HepG2 (cell line): Measurements from ENCODE around the gene SLC12A3. TPM values are rescaled to one million over a fixed set of nuclear protein-coding genes. Genes with fewer than 3 reads are reported as not detected.

Experiments
- FIP1L1 ChIP-seq: fragments of 200-400 bp; formaldehyde crosslinking; IDR thresholded peaks from 2 replicates; pipeline ENCODE4 v1.6.1; 2018; ENCODE audit warnings: low read depth, mild to moderate bottlenecking, low read length, moderate library complexity, borderline replicate concordance; ENCODE audit not compliant: insufficient read depth
- GTF3A ChIP-seq: sonication (generic); formaldehyde crosslinking; conservative IDR thresholded peaks from 2 replicates; pipeline ENCODE4 v1.4.0; 2020; ENCODE audit warnings: mild to moderate bottlenecking, missing genetic modification reagents
- HOXA3 ChIP-seq: sonication (generic); formaldehyde crosslinking; IDR thresholded peaks from 2 replicates; pipeline ENCODE4 v1.5.0; 2020; ENCODE audit warnings: missing genetic modification reagents
- RFX3 ChIP-seq: IDR thresholded peaks from 2 replicates; pipeline ENCODE4 v1.6.1; 2016; ENCODE audit warnings: missing biosample characterization, missing genetic modification reagents
- ZBTB26 ChIP-seq: IDR thresholded peaks from 2 replicates; pipeline ENCODE4 v1.6.1; 2016; ENCODE audit warnings: missing compliant biosample characterization, missing genetic modification reagents, borderline replicate concordance
- ZBTB42 ChIP-seq: sonication (generic); formaldehyde crosslinking; IDR thresholded peaks from 2 replicates; pipeline ENCODE4 v1.5.0; 2020; ENCODE audit warnings: mild to moderate bottlenecking, missing genetic modification reagents
- ZBTB46 ChIP-seq: sonication (generic); formaldehyde crosslinking; IDR thresholded peaks from 2 replicates; pipeline ENCODE4 v1.4.0; 2020; ENCODE audit warnings: mild to moderate bottlenecking, missing genetic modification reagents, borderline replicate concordance
- ZNF24 ChIP-seq: fragments of 450-650 bp; IDR thresholded peaks from 2 replicates; pipeline ENCODE4 v1.6.1; 2017; ENCODE audit warnings: antibody characterized with exemption, mild to moderate bottlenecking
- ZNF766 ChIP-seq: sonication (generic); formaldehyde crosslinking; IDR thresholded peaks from 2 replicates; pipeline ENCODE4 v1.5.0; 2020; ENCODE audit warnings: missing genetic modification reagents, borderline replicate concordance
- ZNF839 ChIP-seq: sonication (generic); formaldehyde crosslinking; IDR thresholded peaks from 2 replicates; pipeline ENCODE4 v1.4.0; 2020; ENCODE audit warnings: missing genetic modification reagents, mild to moderate bottlenecking, borderline replicate concordance
- polyA plus RNA-seq, 8 experiments: library from polyadenylated mRNA; depleted of rRNA in 3 of 8; stranded (reverse) in 7 of 8; unstranded in 1 of 8; fragments of >200 nt; fragmentation: Illumina TruSeq in 4 of 8; extraction: Trizol in 4 of 8; gene quantifications; 2 replicates each; pipeline versions ENCODE4 v1.2.1 to v1.2.3, GENCODE V29; 2011 to 2016; ENCODE audit warnings: low read depth in 4 of 8, missing spikeins in 1 of 8, mixed read lengths in 1 of 8; ENCODE audit not compliant: insufficient read depth in 1 of 8
- total RNA-seq, 5 experiments: library from RNA; depleted of rRNA; stranded (reverse); fragments of >200 nt; fragmentation: Illumina TruSeq; extraction: Trizol; gene quantifications; 2 replicates each; pipeline ENCODE4 v1.2.3, GENCODE V29; 2016; ENCODE audit warnings: low read depth in 1 of 5
- TF ChIP-seq, protein P1 (sequence below): IDR thresholded peaks from 2 replicates; pipeline ENCODE4 v1.6.1; 2016; ENCODE audit warnings: low read depth, missing genetic modification reagents, missing compliant biosample characterization
- TF ChIP-seq, protein P2 (sequence below): sonication (generic); formaldehyde crosslinking; IDR thresholded peaks from 2 replicates; pipeline ENCODE4 v1.4.0; 2020; ENCODE audit warnings: missing genetic modification reagents
- TF ChIP-seq, protein P3 (sequence below): sonication (generic); formaldehyde crosslinking; IDR thresholded peaks from 2 replicates; pipeline ENCODE4 v1.5.0; 2020; ENCODE audit warnings: mild to moderate bottlenecking, missing genetic modification reagents
- TF ChIP-seq, protein P4 (sequence below): IDR thresholded peaks from 2 replicates; pipeline ENCODE4 v1.6.1; 2012; ENCODE audit warnings: inconsistent platforms

SLC12A3 gene
- total and polyA plus RNA-seq, 2 of the 13 experiments (the other 11 are each of a cell fraction or from before 2014, with no cell fraction given), result 6.2 TPM; not detected in 1

DNA sequence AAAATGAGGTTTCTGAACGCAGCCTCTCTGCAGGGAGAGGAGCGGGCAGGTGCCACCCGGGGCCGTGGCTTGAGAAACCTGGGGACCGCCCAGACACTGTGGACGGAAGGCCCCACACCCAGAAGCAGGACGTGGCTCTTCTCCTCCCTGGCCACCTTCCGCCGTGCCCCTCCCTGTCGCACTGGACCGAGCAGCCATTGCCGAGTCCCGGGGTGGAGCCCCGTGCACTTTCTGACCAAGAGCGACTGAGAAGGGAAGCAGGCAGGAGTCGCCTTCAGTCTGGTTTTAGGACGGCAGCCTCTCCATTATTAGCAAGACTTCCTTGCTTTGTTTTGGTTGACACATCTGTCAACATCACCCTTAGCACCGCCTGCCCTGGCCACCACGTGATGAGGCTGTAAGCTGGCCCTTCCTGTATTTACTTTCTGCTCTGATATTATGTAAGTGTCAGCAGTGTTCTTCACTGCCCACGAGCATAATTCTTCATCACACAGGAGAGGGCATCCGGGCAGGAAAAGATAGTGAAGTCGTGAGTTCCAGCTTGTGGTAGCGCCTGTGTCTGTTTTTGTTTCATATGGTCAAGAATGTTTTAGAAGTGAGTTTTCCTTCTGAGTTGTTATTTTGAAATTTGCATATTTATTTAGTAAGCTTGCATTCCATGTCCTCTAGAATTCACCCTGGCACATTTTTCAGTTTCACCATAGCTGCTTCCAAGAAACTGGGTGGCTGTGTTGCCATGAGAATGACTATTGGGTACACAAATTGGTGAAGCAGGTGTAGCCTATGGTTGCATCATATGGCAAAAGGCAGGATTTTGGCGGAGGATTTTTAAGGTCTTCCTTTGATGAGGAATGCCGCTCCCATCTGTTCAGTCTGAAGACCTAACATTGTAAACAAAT lies 68.0 kb downstream of the SLC12A3 start (continued):
- TF ChIP-seq, protein P1, sequence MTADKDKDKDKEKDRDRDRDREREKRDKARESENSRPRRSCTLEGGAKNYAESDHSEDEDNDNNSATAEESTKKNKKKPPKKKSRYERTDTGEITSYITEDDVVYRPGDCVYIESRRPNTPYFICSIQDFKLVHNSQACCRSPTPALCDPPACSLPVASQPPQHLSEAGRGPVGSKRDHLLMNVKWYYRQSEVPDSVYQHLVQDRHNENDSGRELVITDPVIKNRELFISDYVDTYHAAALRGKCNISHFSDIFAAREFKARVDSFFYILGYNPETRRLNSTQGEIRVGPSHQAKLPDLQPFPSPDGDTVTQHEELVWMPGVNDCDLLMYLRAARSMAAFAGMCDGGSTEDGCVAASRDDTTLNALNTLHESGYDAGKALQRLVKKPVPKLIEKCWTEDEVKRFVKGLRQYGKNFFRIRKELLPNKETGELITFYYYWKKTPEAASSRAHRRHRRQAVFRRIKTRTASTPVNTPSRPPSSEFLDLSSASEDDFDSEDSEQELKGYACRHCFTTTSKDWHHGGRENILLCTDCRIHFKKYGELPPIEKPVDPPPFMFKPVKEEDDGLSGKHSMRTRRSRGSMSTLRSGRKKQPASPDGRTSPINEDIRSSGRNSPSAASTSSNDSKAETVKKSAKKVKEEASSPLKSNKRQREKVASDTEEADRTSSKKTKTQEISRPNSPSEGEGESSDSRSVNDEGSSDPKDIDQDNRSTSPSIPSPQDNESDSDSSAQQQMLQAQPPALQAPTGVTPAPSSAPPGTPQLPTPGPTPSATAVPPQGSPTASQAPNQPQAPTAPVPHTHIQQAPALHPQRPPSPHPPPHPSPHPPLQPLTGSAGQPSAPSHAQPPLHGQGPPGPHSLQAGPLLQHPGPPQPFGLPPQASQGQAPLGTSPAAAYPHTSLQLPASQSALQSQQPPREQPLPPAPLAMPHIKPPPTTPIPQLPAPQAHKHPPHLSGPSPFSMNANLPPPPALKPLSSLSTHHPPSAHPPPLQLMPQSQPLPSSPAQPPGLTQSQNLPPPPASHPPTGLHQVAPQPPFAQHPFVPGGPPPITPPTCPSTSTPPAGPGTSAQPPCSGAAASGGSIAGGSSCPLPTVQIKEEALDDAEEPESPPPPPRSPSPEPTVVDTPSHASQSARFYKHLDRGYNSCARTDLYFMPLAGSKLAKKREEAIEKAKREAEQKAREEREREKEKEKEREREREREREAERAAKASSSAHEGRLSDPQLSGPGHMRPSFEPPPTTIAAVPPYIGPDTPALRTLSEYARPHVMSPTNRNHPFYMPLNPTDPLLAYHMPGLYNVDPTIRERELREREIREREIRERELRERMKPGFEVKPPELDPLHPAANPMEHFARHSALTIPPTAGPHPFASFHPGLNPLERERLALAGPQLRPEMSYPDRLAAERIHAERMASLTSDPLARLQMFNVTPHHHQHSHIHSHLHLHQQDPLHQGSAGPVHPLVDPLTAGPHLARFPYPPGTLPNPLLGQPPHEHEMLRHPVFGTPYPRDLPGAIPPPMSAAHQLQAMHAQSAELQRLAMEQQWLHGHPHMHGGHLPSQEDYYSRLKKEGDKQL (CRISPR knock-in tag), result 0 out of 2 replicates have a peak, but pooled peaks have one; percentile 41
- TF ChIP-seq RFX3 (CRISPR knock-in tag) (0 out of 2 replicates have a peak, but pooled peaks have one; percentile 3), ZNF839 (CRISPR knock-in tag) (no peak), ZBTB26 (CRISPR knock-in tag) (no peak; the same call in 1 of the 2 replicates), ZBTB42 (CRISPR knock-in tag) (0 out of 2 replicates have a peak, but pooled peaks have one; percentile 27), ZBTB46 (CRISPR knock-in tag) (no peak), HOXA3 (CRISPR knock-in tag) (peak; percentile 61; the same call in 1 of the 2 replicates), FIP1L1 (no peak), ZNF766 (CRISPR knock-in tag) (no peak), ZNF24 (no peak; the same call in 1 of the 2 replicates), GTF3A (CRISPR knock-in tag) (no peak)
- TF ChIP-seq, protein P2, sequence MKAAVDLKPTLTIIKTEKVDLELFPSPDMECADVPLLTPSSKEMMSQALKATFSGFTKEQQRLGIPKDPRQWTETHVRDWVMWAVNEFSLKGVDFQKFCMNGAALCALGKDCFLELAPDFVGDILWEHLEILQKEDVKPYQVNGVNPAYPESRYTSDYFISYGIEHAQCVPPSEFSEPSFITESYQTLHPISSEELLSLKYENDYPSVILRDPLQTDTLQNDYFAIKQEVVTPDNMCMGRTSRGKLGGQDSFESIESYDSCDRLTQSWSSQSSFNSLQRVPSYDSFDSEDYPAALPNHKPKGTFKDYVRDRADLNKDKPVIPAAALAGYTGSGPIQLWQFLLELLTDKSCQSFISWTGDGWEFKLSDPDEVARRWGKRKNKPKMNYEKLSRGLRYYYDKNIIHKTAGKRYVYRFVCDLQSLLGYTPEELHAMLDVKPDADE, result no peak
- TF ChIP-seq, protein P3, sequence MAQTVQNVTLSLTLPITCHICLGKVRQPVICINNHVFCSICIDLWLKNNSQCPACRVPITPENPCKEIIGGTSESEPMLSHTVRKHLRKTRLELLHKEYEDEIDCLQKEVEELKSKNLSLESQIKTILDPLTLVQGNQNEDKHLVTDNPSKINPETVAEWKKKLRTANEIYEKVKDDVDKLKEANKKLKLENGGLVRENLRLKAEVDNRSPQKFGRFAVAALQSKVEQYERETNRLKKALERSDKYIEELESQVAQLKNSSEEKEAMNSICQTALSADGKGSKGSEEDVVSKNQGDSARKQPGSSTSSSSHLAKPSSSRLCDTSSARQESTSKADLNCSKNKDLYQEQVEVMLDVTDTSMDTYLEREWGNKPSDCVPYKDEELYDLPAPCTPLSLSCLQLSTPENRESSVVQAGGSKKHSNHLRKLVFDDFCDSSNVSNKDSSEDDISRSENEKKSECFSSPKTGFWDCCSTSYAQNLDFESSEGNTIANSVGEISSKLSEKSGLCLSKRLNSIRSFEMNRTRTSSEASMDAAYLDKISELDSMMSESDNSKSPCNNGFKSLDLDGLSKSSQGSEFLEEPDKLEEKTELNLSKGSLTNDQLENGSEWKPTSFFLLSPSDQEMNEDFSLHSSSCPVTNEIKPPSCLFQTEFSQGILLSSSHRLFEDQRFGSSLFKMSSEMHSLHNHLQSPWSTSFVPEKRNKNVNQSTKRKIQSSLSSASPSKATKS (CRISPR knock-in tag), result no peak; the same call in 1 of the 2 replicates
- TF ChIP-seq, protein P4, sequence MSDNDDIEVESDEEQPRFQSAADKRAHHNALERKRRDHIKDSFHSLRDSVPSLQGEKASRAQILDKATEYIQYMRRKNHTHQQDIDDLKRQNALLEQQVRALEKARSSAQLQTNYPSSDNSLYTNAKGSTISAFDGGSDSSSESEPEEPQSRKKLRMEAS, result peak; percentile 97
